Uterus (tissue), 4 donors: ENCODE measurements around the gene NT5M. TPM values are rescaled to one million over a fixed set of nuclear protein-coding genes. Genes with fewer than 3 reads are reported as not detected.

Source experiments
- DNase-seq, 2 donors: peaks; one replicate each; pipeline ENCODE4 v3.0.0-alpha.2; 2019 to 2020
- H3K27ac ChIP-seq, 2 donors: fragments of 200-600 bp; sonication (generic); 1 replicate in 1 of 2; 2 replicates in 1 of 2; pipeline ENCODE4 v1.5.1; 2016 to 2018
- H3K27me3 ChIP-seq, 2 donors: fragments of 200-600 bp; sonication (generic); one replicate each; pipeline ENCODE4 v1.5.1; 2018 to 2019; ENCODE audit warnings: control low read depth in 1 of 2
- H3K36me3 ChIP-seq, 2 donors: fragments of 200-600 bp; sonication (generic); one replicate each; pipeline ENCODE4 v1.5.1; 2019; ENCODE audit warnings: control low read depth in 1 of 2
- H3K4me1 ChIP-seq, 2 donors: fragments of 200-600 bp; sonication (generic); one replicate each; pipeline ENCODE4 v1.5.1; 2018 to 2019; ENCODE audit warnings: control low read depth in 1 of 2
- H3K4me3 ChIP-seq, 2 donors: fragments of 200-600 bp; sonication (generic); 1 replicate in 1 of 2; 2 replicates in 1 of 2; pipeline ENCODE4 v1.5.1; 2018 to 2019; ENCODE audit warnings: mild to moderate bottlenecking in 1 of 2
- H3K9me3 ChIP-seq, 2 donors: fragments of 200-600 bp; sonication (generic); one replicate each; pipeline ENCODE4 v1.5.1; 2019; ENCODE audit warnings: control low read depth in 1 of 2
- POLR2A ChIP-seq, 2 donors: fragments of 450-650 bp; IDR thresholded peaks; one replicate each; pipeline ENCODE4 v1.6.1; 2016; ENCODE audit warnings: antibody characterized with exemption in 2 of 2, mild to moderate bottlenecking in 1 of 2, moderate library complexity in 1 of 2
- intact Hi-C: fragments of 100-400 bp; cut with DNase I; formaldehyde crosslinking; loops from one replicate; pipeline ENCODE4 v1.15.1; 2023; ENCODE audit warnings: low total_unique reads
- total RNA-seq, 4 donors: library from RNA; depleted of rRNA in 3 of 4; stranded (reverse); fragments of >200 nt in 3 of 4; gene quantifications; one replicate each; pipeline versions ENCODE4 v1.1.0 to v1.2.4, GENCODE V29; 2014 to 2023
- TF ChIP-seq, protein P1 (sequence below), 4 experiments: fragments of 200-600 bp in 2 of 4; fragments of 450-650 bp in 2 of 4; sonication (generic) in 2 of 4; IDR thresholded peaks; one replicate each; pipeline ENCODE4 v1.5.1; 2016 to 2019; ENCODE audit warnings: antibody characterized with exemption in 4 of 4, mild to moderate bottlenecking in 2 of 4, moderate library complexity in 1 of 4
- donor health status: DM: yes; HTN: yes; CAD: no.

The NT5M gene
- total RNA-seq, 4 donors from 2014 or later = 0.26 to 7.8 (median 2.8) TPM

DNA sequence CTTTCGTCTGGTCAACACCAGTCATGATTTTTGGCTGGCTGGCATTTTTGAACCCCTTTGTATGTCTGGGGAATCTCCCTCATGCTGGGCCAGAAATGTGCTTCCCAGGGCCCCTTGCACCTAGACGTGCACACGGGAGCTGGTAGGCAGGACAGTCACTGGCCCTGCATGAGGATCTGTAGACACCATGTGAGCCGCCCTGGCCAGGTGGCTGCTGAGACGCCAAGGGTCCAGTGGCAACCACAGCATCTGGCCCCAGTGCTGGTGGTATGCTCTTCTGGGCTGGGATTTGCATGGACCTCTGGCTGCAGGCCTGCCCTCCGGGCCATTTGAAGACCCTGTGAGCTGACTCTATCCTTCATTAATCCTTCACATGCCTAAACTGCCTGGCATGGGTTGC, 67.5 kb downstream of the NT5M start:
- Histone ChIP-seq H3K27ac (no peak overlapping the region), H3K4me1 (no peaks in the 10 kb centered on the region), H3K4me3 (no peak overlapping the region), H3K36me3 (no peaks in the 10 kb centered on the region), H3K9me3 (no peaks in the 10 kb centered on the region), H3K27me3 (no peaks in the 10 kb centered on the region)
- no peak for DNase-seq
- intact Hi-C loops = no loop called here
- TF ChIP-seq, protein P1, sequence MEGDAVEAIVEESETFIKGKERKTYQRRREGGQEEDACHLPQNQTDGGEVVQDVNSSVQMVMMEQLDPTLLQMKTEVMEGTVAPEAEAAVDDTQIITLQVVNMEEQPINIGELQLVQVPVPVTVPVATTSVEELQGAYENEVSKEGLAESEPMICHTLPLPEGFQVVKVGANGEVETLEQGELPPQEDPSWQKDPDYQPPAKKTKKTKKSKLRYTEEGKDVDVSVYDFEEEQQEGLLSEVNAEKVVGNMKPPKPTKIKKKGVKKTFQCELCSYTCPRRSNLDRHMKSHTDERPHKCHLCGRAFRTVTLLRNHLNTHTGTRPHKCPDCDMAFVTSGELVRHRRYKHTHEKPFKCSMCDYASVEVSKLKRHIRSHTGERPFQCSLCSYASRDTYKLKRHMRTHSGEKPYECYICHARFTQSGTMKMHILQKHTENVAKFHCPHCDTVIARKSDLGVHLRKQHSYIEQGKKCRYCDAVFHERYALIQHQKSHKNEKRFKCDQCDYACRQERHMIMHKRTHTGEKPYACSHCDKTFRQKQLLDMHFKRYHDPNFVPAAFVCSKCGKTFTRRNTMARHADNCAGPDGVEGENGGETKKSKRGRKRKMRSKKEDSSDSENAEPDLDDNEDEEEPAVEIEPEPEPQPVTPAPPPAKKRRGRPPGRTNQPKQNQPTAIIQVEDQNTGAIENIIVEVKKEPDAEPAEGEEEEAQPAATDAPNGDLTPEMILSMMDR (IDR thresholded peaks at IDR 0.05) = no peak
- TF ChIP-seq POLR2A (IDR thresholded peaks at IDR 0.05) = no peak

DNA sequence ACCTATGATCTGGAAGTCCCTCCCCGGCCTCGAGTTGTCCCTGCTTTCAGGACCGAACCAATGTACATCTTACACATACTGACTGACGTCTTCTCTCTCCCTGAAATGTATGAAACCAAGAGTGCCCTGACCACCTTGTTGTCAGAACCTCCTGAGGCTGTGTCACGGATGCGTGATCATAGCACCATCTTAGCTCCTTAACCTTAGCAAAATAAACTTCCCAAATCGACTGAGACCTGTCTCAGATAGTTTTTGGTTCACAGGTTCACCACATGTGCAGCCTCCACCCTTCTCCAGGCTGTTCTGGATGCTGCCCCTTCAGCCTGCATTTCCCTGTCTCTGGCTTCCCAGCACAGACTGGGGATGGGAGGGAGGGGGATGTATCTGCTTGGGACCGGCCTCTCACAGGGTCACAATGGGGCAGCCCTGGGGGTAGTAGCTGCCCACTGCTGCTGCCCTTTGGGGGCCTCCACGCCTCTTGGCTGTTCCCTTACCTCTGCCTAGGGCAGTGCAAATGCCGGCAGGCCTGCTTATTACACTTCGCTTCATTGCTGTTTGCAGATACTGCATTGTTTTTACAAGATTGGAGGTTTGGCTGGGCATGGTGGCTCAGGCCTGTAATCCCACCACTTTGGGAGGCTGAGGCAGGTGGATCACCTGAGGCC, 69.8 kb downstream of the NT5M start:
- TF ChIP-seq, protein P1 (IDR thresholded peaks at IDR 0.05) = no peak
- intact Hi-C loops = no loop called here

DNA sequence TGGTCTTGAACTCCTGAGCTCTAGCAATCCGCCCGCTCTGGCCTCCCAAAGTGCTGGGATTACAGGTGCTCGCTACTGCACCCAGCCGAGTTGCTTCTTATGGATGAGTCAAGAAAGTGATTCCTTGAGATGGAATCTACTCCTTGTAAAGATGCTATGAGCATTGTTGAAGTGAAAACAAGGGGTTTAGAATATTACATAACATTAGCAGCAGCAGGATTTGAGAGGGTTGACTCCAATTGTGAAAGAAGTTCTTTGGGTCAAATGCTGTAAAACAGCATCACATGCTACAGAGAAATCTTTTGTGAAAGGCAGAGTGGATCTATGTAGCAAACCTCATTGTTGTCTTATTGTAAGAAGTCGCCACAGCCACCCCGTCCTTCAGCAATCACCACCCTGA, 72.7 kb downstream of the NT5M start:
- H3K9me3 ChIP-seq = no peaks in the 10 kb centered on the region
- no peak overlapping the region for H3K4me3 ChIP-seq
- no peak for DNase-seq
- H3K4me1 ChIP-seq = no peaks in the 10 kb centered on the region
- H3K27me3 ChIP-seq = no peaks in the 10 kb centered on the region
- intact Hi-C loops = no loop called here
- H3K27ac ChIP-seq = no peak overlapping the region
- no peaks in the 10 kb centered on the region for H3K36me3 ChIP-seq
- TF ChIP-seq, protein P1 (IDR thresholded peaks at IDR 0.05) = no peak
- TF ChIP-seq POLR2A (IDR thresholded peaks at IDR 0.05) = no peak

More for the DNA sequence above, 69.8 kb downstream of the NT5M start:
- Histone ChIP-seq H3K4me3 (no peak overlapping the region), H3K27me3 (no peaks in the 10 kb centered on the region), H3K9me3 (no peaks in the 10 kb centered on the region), H3K36me3 (no peaks in the 10 kb centered on the region), H3K27ac (no peak overlapping the region), H3K4me1 (no peaks in the 10 kb centered on the region)
- no peak for DNase-seq

DNA sequence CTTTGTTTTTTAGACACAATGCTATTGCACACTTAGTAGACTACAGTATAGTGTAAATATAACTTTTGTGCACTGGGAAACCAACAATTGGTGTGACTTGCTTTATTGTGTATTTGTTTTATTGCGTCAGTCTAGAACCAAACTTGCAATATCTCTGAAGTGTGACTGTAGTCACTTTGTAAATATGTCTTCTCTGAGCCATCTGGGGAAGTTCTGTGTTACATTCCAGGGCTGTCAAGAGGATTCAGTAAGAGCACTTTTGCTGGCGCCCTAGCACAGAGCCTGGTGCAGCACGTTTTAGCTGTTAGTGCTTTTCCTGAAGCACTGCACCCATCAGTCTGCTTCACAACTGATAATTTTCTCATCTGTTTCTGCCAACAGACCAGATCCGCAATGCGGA, 73.2 kb downstream of the NT5M start:
- H3K4me1 ChIP-seq = no peaks in the 10 kb centered on the region
- no peak overlapping the region for H3K4me3 ChIP-seq
- TF ChIP-seq POLR2A (IDR thresholded peaks at IDR 0.05) = no peak
- H3K27ac ChIP-seq = no peak overlapping the region
- intact Hi-C loops = no loop called here
- no peaks in the 10 kb centered on the region for H3K27me3 ChIP-seq
- H3K36me3 ChIP-seq = no peaks in the 10 kb centered on the region
- no peak for DNase-seq
- H3K9me3 ChIP-seq = no peaks in the 10 kb centered on the region

DNA sequence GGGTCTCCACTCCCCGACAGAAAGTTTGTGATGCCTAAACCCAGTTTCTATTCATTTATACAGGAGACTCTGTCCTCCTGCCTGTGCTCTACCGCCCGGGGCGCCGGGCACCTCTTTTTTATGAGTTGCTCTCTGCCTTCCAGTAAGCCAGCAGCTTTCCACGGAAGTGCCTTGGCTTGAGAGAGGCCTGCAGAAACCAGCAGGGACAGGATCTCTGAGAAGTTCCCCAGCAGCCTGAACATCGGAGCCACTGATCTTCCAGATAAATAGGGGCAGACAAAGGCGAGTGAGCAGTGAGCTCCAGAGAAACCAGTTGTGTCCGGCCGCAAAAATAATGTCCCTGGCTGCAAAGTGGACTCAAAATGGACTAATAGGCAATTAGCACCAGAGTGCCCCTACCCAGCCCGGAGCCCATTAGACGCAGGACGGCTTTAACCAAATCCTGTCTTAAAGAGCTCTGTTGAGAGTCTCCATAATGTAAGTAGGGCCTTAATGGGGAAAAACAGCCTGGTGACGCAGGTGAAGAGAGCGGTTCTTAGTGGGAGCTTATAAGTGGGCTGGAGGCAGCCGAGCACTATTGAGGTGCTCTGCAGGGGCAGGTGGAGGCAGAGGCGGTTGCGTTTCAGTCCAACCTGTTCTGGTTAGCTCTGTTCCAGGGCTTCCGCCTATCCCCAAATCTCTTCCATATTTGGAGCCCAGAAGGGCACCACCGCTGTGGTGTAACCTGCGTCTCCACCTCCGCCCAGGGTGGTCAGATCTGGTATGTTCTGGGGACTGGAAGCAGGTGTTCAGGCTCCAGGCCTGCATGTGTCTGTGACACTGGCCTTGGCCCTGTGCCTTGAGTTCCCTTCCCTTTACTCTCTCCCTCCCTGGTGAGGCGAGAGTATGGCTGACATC, 74.1 kb downstream of the NT5M start:
- Histone ChIP-seq H3K27me3 (no peaks in the 10 kb centered on the region), H3K9me3 (no peaks in the 10 kb centered on the region), H3K27ac (no peak overlapping the region), H3K36me3 (no peaks in the 10 kb centered on the region), H3K4me3 (no peak overlapping the region), H3K4me1 (no peaks in the 10 kb centered on the region)
- intact Hi-C loops = no loop called here
- no peak for DNase-seq
- TF ChIP-seq, protein P1 (IDR thresholded peaks at IDR 0.05) = no peak
- TF ChIP-seq POLR2A (IDR thresholded peaks at IDR 0.05) = no peak
